ENCODE data around the gene MYLK3. TPM values are rescaled to one million over a fixed set of nuclear protein-coding genes. Genes with fewer than 3 reads are reported as not detected.

Gene MYLK3
- total RNA-seq, 1 donor from 2014 or later: 0.33 TPM

GRCh38 chr16:46721885-46722284 is 26.3 kb downstream of the MYLK3 start:
- Mint-ChIP-seq H3K9me3 (peaks cover 7% of the 10 kb centered on the region), H3K36me3 (ENCODE audit: low read depth) (no peaks in the 10 kb centered on the region), H3K27ac (ENCODE audit: unreplicated experiment) (no peak overlapping the region), H3K4me1 (no peaks in the 10 kb centered on the region), H3K27me3 (ENCODE audit: low read depth) (no peaks in the 10 kb centered on the region), H3K4me3 (no peak overlapping the region)
- DNase-seq (ENCODE audit: low read depth, low spot score): no peak
- TF ChIP-seq CTCF (conservative IDR thresholded peaks at IDR 0.05): no peak

- Mint-ChIP-seq H3K36me3 (ENCODE audit: low read depth) (no peaks in the 10 kb centered on the region), H3K27me3 (ENCODE audit: low read depth) (no peaks in the 10 kb centered on the region), H3K27ac (ENCODE audit: unreplicated experiment) (no peak overlapping the region), H3K4me3 (no peak overlapping the region), H3K4me1 (no peaks in the 10 kb centered on the region), H3K9me3 (peaks cover 3% of the 10 kb centered on the region)
- DNase-seq (ENCODE audit: low read depth, low spot score): no peak
- no peak for TF ChIP-seq CTCF (conservative IDR thresholded peaks at IDR 0.05)
Observed at GRCh38 chr16:46720619-46721018, 27.5 kb downstream of the MYLK3 start.

GRCh38 chr16:46719528-46719927 is 28.6 kb downstream of the MYLK3 start:
- Mint-ChIP-seq H3K27ac (ENCODE audit: unreplicated experiment) (no peak overlapping the region), H3K4me1 (no peaks in the 10 kb centered on the region), H3K36me3 (ENCODE audit: low read depth) (no peaks in the 10 kb centered on the region), H3K9me3 (no peaks in the 10 kb centered on the region), H3K27me3 (ENCODE audit: low read depth) (no peaks in the 10 kb centered on the region), H3K4me3 (no peak overlapping the region)
- DNase-seq (ENCODE audit: low read depth, low spot score): no peak
- TF ChIP-seq CTCF (conservative IDR thresholded peaks at IDR 0.05): no peak

GRCh38 chr16:46718214-46718613 is 29.9 kb downstream of the MYLK3 start:
- H3K27ac Mint-ChIP-seq (ENCODE audit: unreplicated experiment): no peak overlapping the region

GRCh38 chr16:46717692-46718091 is 30.5 kb downstream of the MYLK3 start:
- Mint-ChIP-seq H3K27ac (ENCODE audit: unreplicated experiment) (no peak overlapping the region), H3K36me3 (ENCODE audit: low read depth) (no peaks in the 10 kb centered on the region), H3K27me3 (ENCODE audit: low read depth) (no peaks in the 10 kb centered on the region), H3K4me3 (no peak overlapping the region), H3K4me1 (no peaks in the 10 kb centered on the region), H3K9me3 (no peaks in the 10 kb centered on the region)
- TF ChIP-seq CTCF (conservative IDR thresholded peaks at IDR 0.05): no peak
- no peak for DNase-seq (ENCODE audit: low read depth, low spot score)

More at GRCh38 chr16:46718214-46718613, 29.9 kb downstream of the MYLK3 start:
- no peaks in the 10 kb centered on the region for H3K36me3 Mint-ChIP-seq (ENCODE audit: low read depth)
- no peaks in the 10 kb centered on the region for H3K4me1 Mint-ChIP-seq
- H3K9me3 Mint-ChIP-seq: no peaks in the 10 kb centered on the region
- TF ChIP-seq CTCF (conservative IDR thresholded peaks at IDR 0.05): no peak
- no peak overlapping the region for H3K4me3 Mint-ChIP-seq
- no peaks in the 10 kb centered on the region for H3K27me3 Mint-ChIP-seq (ENCODE audit: low read depth)
- DNase-seq (ENCODE audit: low read depth, low spot score): no peak
